NB4 (cell line): ENCODE measurements around the gene CCDC187.

Experiments
- DNase-seq: peaks from one replicate; pipeline ENCODE4 v3.0.0; 2010; ENCODE audit warnings: low read depth
- H3K4me3 ChIP-seq: one replicate; pipeline ENCODE4 v1.5.1; 2011; ENCODE audit warnings: mild to moderate bottlenecking, low read depth, low read length, moderate library complexity
- MYC ChIP-seq: IDR thresholded peaks from 2 replicates; pipeline ENCODE4 v1.6.1; 2011; ENCODE audit warnings: low read depth, low read length
- POLR2A ChIP-seq: IDR thresholded peaks from 2 replicates; pipeline ENCODE4 v1.6.1; 2011; ENCODE audit warnings: mild to moderate bottlenecking; ENCODE audit not compliant: insufficient read length; ENCODE audit errors: extremely low read depth
- TF ChIP-seq, protein P1 (sequence below): IDR thresholded peaks from 2 replicates; pipeline ENCODE4 v1.6.1; 2011; ENCODE audit warnings: low read depth, low read length
- TF ChIP-seq, protein P2 (sequence below): IDR thresholded peaks from one replicate; pipeline ENCODE4 v1.5.1; 2012; ENCODE audit warnings: low read depth, low read length

Gene CCDC187

GRCh38 chr9:136225748-136226679 lies 77.9 kb downstream of the CCDC187 start:
- TF ChIP-seq, protein P1, sequence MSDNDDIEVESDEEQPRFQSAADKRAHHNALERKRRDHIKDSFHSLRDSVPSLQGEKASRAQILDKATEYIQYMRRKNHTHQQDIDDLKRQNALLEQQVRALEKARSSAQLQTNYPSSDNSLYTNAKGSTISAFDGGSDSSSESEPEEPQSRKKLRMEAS = peak; percentile 16; the same call in 1 of the 2 replicates
- TF ChIP-seq, protein P2, sequence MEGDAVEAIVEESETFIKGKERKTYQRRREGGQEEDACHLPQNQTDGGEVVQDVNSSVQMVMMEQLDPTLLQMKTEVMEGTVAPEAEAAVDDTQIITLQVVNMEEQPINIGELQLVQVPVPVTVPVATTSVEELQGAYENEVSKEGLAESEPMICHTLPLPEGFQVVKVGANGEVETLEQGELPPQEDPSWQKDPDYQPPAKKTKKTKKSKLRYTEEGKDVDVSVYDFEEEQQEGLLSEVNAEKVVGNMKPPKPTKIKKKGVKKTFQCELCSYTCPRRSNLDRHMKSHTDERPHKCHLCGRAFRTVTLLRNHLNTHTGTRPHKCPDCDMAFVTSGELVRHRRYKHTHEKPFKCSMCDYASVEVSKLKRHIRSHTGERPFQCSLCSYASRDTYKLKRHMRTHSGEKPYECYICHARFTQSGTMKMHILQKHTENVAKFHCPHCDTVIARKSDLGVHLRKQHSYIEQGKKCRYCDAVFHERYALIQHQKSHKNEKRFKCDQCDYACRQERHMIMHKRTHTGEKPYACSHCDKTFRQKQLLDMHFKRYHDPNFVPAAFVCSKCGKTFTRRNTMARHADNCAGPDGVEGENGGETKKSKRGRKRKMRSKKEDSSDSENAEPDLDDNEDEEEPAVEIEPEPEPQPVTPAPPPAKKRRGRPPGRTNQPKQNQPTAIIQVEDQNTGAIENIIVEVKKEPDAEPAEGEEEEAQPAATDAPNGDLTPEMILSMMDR = peak; percentile 88
- TF ChIP-seq POLR2A (no peak), MYC (peak; percentile 28; the same call in 1 of the 2 replicates)
- DNase-seq = peak; percentile 68
- H3K4me3 ChIP-seq = no peak overlapping the region

DNA sequence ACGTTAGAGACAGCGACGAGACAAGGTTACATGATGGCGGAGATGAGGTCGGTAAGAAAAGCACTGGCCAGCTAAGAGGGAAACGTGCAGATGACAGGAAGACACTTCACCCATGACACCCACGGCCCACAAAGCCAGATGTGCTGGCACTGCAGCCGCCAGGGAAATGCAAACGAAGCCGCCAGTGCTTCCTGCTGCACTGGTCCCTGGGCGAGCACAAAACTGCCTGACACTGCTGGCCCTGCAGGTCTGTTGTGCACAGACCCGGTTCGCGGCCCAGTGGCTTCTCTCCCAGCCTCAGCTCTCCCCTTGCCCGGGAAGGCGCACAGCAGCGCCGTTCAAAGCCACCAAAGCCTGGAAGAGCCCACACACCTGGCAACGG lies 78.5 kb downstream of the CCDC187 start:
- TF ChIP-seq POLR2A = no peak
- TF ChIP-seq, protein P2 = no peak
- TF ChIP-seq, protein P1 = no peak
- no peak for TF ChIP-seq MYC
- no peak for DNase-seq
- H3K4me3 ChIP-seq = no peak overlapping the region

- DNase-seq = no peak
- TF ChIP-seq, protein P1 = no peak
- TF ChIP-seq POLR2A (no peak), MYC (no peak)
- TF ChIP-seq, protein P2 = no peak
- H3K4me3 ChIP-seq = no peak overlapping the region
Measured at GRCh38 chr9:136223871-136224640, 79.8 kb downstream of the CCDC187 start.

DNA sequence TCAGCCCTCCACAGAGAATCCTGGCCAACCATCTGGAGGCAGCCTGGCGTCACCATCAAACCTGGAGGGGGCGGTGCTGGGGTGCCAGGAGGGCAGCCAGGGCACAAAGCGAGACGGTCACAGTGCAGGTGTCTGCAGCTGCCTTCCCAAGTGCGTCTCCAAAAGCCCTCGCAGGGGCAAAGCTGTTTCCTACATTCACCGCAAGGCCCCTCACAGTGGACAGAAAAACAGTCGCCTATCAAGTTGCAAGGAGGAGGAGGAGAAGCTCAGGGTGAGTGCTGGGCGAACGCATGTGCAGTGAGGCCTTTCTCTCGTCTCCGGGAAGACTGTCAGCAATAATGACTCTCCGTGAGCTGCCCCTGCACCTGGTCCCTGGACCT lies 81.0 kb downstream of the CCDC187 start:
- TF ChIP-seq, protein P2 = no peak
- TF ChIP-seq, protein P1 = no peak
- TF ChIP-seq MYC (no peak), POLR2A (no peak)
- DNase-seq = no peak
- H3K4me3 ChIP-seq = no peak overlapping the region

DNA sequence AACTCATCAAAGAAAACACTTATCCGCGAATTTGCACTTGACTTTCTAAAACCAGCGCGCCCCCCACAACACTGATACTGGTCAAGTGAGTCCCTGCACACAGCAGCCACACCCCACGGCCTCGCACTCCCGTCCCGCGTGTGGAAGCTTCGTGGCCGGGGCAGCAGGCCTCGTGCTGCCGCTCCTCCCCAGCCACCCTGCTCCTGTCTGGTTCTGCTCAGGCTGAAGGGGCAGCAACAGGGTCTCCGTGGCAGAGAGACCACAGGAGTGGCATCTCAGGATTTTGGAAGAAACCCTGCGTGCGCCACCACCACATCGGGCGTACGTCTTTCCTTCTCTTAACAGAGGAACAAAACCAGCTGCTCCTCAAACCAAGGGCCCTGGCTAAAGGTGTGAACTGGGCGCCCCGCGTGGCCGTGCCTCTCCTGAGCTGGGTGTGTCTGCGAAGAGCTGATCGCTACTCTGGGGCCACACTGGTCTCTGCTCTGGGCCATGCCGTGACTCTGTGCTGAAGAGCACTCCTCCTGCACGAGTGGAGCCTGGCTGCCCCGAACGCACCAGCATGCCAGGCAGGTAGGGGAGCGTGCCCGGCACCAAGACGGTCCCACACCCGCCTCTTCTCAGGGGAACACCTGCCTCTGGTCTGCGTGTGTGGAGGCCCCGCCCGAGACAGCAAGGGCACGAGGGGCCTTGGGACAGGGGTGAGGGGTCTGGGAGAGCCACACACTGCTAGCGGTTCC lies 81.6 kb downstream of the CCDC187 start:
- DNase-seq = no peak

More for the DNA sequence above, 81.6 kb downstream of the CCDC187 start:
- TF ChIP-seq, protein P1 = no peak
- TF ChIP-seq POLR2A (no peak), MYC (no peak)
- TF ChIP-seq, protein P2 = no peak
- H3K4me3 ChIP-seq = no peak overlapping the region
